Type B pancreatic cell (in vitro differentiated cells): Measurements from ENCODE around the gene PCBP3. TPM values are rescaled to one million over a fixed set of nuclear protein-coding genes. Genes with fewer than 3 reads are reported as not detected.

Experiments
- DNase-seq: peaks from one replicate; pipeline ENCODE4 v3.0.0; 2021; ENCODE audit warnings: mixed read lengths; ENCODE audit not compliant: unreplicated experiment; ENCODE audit errors: extremely low spot score
- H3K27ac Mint-ChIP-seq: 2 replicates; pipeline ENCODE4 v1.8.0; 2021; ENCODE audit warnings: mild to moderate bottlenecking, mixed read lengths
- H3K27me3 Mint-ChIP-seq: 2 replicates; pipeline ENCODE4 v1.8.0; 2021; ENCODE audit warnings: mixed read lengths
- H3K36me3 Mint-ChIP-seq: 2 replicates; pipeline ENCODE4 v1.8.0; 2021; ENCODE audit warnings: mixed read lengths
- H3K4me1 Mint-ChIP-seq: one replicate; pipeline ENCODE4 v1.8.0; 2021; ENCODE audit warnings: mixed read lengths; ENCODE audit not compliant: unreplicated experiment
- H3K4me3 Mint-ChIP-seq: 2 replicates; pipeline ENCODE4 v1.8.0; 2021; ENCODE audit warnings: mild to moderate bottlenecking, mixed read lengths
- H3K9me3 Mint-ChIP-seq: 2 replicates; pipeline ENCODE4 v1.8.0; 2021; ENCODE audit warnings: mixed read lengths
- total RNA-seq: library from RNA; stranded (reverse); gene quantifications from 2 replicates; pipeline ENCODE4 v1.2.1, GENCODE V29; 2021; ENCODE audit warnings: low replicate concordance
- TF ChIP-seq, protein P1 (sequence below): fragments of 200-600 bp; sonication (generic); conservative IDR thresholded peaks from 2 replicates; pipeline ENCODE4 v1.5.0; 2021; ENCODE audit warnings: antibody characterized with exemption, mild to moderate bottlenecking

The PCBP3 gene
- total RNA-seq, 1 donor from 2014 or later, result 5.5 TPM

DNA sequence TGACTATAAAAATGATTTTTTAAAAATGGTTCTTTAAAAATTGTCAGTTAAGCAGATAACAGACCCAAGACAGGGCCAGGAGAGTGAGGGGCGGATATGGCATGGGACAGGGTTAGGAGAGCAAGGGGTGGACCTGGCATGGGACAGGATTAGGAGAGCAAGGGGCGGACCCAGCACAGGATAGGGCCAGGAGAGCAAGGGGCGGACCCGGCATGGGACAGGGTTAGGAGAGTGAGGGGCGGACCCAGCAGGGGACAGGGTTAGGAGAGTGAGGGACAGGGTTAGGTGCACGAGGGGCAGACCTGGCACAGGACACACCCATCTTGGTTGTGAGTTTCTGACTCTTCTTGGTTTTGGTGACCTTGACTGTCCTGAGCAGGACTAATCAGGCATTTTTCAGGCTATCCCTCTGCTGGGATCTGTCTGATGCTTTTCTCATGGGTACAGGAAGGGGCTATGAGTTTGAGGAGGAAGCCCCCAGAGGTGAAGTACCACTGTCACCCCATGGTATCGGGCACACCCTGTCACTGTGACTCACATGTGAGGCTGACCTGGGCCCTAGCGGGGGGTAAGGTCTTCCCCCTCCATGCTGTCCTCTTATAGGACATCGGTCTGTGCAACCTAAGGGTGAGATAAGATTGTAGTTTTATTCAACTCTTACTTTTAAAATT, 179.0 kb downstream of the PCBP3 start:
- Mint-ChIP-seq H3K4me1 (peaks cover 21% of the 10 kb centered on the region), H3K9me3 (no peaks in the 10 kb centered on the region), H3K27ac (no peak overlapping the region), H3K36me3 (no peaks in the 10 kb centered on the region), H3K4me3 (no peak overlapping the region), H3K27me3 (peaks cover 14% of the 10 kb centered on the region)
- no peak for DNase-seq
- TF ChIP-seq, protein P1, sequence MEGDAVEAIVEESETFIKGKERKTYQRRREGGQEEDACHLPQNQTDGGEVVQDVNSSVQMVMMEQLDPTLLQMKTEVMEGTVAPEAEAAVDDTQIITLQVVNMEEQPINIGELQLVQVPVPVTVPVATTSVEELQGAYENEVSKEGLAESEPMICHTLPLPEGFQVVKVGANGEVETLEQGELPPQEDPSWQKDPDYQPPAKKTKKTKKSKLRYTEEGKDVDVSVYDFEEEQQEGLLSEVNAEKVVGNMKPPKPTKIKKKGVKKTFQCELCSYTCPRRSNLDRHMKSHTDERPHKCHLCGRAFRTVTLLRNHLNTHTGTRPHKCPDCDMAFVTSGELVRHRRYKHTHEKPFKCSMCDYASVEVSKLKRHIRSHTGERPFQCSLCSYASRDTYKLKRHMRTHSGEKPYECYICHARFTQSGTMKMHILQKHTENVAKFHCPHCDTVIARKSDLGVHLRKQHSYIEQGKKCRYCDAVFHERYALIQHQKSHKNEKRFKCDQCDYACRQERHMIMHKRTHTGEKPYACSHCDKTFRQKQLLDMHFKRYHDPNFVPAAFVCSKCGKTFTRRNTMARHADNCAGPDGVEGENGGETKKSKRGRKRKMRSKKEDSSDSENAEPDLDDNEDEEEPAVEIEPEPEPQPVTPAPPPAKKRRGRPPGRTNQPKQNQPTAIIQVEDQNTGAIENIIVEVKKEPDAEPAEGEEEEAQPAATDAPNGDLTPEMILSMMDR, result no peak

DNA sequence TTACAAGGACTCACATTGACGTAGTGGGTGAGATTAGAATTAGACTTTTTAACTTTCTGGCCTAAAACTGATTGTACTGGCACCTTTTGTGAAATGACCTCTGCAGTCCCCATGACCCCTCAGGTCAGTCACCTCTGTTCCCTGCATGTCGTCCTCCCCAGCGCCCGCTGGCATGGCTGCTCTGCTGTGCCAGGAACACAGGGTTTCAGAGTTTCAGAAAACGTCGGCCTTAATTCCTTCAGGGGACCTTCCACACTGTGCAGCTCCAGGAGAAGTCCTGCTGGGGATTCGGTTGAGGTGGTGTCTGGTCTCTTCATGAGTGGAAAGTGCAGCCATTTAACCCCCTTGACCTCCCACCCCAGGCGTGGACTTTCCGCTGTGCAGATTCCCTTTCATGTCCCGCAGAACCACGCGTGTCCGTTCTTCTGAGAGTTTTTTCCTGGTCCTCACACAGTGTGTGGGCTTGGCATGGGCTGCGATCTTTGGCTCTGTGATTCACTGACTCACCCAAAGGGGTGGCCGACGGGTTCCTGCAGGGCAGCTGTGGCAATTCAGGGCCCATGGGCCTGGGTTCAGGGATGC, 179.7 kb downstream of the PCBP3 start:
- peaks cover 19% of the 10 kb centered on the region for H3K4me1 Mint-ChIP-seq
- peak; percentile 58 for DNase-seq
- TF ChIP-seq, protein P1, result no peak
- peaks cover 14% of the 10 kb centered on the region for H3K27me3 Mint-ChIP-seq
- no peaks in the 10 kb centered on the region for H3K36me3 Mint-ChIP-seq
- no peaks in the 10 kb centered on the region for H3K9me3 Mint-ChIP-seq
- H3K27ac Mint-ChIP-seq, result no peak overlapping the region
- H3K4me3 Mint-ChIP-seq, result no peak overlapping the region

DNA sequence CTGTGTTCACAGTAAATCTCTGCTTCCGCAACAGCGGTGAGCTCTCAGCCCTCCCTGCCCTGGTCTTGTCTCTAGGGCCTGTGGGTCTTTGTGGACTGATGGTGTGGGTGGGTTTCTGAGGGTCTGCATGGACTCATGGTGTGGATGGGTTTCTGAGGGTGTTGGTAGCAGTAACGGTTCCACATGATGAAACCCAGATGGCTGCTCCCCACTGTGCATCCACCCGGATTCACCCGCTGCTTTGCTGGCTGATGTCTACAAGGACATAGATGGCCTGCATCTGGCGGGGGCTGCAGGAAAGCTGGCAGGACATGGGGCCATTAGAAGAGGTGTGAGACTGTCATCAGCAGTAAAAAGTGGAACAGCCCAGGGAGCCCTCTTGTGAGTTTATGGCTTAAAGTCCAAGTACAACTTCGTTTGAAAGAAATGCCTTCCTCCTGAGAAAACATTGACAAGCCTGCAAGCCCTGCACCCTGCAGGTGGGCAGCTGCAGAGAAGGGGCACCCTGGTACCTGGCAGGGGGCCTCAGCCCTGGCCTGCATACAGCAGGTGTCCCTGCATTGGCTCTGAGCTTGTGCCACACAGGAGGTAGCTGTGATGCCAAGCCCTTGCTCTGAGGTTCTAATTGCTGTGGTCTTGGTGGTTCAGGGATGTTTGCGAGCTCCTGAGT, 181.2 kb downstream of the PCBP3 start:
- H3K36me3 Mint-ChIP-seq, result no peaks in the 10 kb centered on the region
- peaks cover 14% of the 10 kb centered on the region for H3K27me3 Mint-ChIP-seq
- no peak overlapping the region for H3K4me3 Mint-ChIP-seq
- H3K27ac Mint-ChIP-seq, result no peak overlapping the region
- H3K4me1 Mint-ChIP-seq, result peaks cover 19% of the 10 kb centered on the region
- TF ChIP-seq, protein P1, result no peak
- no peaks in the 10 kb centered on the region for H3K9me3 Mint-ChIP-seq
- DNase-seq, result peak; percentile 53

DNA sequence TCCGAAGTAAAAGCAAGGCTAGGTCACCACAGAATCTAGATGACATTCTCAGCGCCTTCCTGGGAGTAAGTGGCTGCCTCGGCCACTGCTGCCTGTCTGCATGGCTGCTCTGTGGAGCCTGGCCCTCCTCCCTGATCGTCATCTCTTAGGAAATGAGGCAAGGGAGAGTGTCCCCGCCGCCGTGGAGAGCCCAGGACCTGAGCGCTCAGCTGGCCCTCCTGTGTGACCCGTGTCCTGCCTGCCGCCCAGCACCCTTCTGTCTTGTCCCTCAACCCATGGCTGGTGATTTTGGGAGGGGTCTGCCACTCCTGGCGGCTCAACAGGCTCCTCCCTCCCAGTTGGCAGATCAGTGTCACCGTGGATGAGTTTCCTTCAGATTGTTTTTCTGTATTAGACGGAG, 181.7 kb downstream of the PCBP3 start:
- Mint-ChIP-seq H3K4me1 (peaks cover 18% of the 10 kb centered on the region), H3K27ac (no peak overlapping the region), H3K36me3 (no peaks in the 10 kb centered on the region), H3K9me3 (no peaks in the 10 kb centered on the region), H3K27me3 (peaks cover 14% of the 10 kb centered on the region), H3K4me3 (no peak overlapping the region)
- TF ChIP-seq, protein P1, result no peak
- peak; percentile 50 for DNase-seq

DNA sequence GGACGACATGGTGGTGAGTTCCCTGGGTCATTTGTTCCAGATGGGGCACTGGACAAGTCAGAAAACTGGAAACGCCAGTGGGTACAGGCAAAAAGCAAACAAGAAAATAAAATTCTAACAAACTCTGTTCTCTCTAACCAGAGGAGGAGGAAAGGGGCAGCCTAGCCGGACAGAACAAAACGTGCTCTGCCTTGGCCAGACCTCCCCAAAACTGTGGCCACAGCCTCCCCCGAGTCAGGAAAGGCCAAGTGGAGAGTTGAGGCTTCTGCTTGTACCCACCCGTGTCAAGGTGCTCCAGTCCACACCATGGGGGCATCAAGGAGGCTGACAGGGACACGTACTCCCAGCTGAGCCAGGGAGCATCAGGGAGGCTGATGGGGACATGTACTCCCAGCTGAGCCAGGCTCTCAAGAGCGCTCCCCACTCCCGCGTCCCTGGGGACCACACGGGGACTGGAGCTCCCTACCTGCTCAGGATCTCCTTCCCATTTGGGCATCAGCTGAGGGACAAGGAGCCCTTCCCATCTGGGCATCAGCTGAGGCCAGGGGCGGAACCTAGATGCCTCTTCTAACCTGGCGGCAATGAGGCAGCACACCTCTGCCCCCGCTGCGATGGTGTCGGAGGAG, 183.3 kb downstream of the PCBP3 start:
- Mint-ChIP-seq H3K4me3 (no peak overlapping the region), H3K36me3 (no peaks in the 10 kb centered on the region), H3K4me1 (peaks cover 11% of the 10 kb centered on the region), H3K27ac (no peak overlapping the region), H3K9me3 (no peaks in the 10 kb centered on the region), H3K27me3 (peaks cover 8% of the 10 kb centered on the region)
- DNase-seq, result no peak
- TF ChIP-seq, protein P1, result no peak
